ENCODE measurements around the gene USP49. TPM values are rescaled to one million over a fixed set of nuclear protein-coding genes. Genes with fewer than 3 reads are reported as not detected.
"Not testable (repeated sequence)": the region's sequence is repeated elsewhere in the genome, so short reads cannot be mapped to it uniquely, and the experiment has no call there.

Gene USP49
- total RNA-seq, 4 donors from 2014 or later = 2.1 to 8.6 (median 4.7) TPM

DNA sequence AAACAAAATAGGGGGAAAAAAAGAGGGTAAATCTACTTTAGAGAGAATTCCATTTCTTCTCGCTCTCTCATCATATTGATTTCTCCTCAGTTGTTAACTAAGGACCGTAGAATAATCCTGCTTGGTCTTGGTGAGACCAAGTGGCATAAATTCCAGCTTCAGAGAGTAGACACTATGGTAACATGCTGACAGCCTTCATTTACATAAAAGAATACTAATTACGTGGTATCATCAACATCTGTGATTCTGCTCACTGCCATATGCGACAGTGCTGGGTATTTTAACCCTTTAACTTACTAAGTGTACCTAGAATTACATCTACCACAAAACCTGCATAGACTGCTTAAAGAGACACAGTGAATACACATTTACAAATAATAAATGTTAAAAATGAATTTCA is 80.5 kb downstream of the USP49 start:
- Histone ChIP-seq H3K9me3 (no peaks in the 10 kb centered on the region), H3K36me3 (no peaks in the 10 kb centered on the region), H3K27me3 (no peaks in the 10 kb centered on the region), H3K4me1 (no peaks in the 10 kb centered on the region), H3K27ac (no peak overlapping the region), H3K4me3 (no peak overlapping the region)
- DNase-seq = no peak
- TF ChIP-seq, protein P1, sequence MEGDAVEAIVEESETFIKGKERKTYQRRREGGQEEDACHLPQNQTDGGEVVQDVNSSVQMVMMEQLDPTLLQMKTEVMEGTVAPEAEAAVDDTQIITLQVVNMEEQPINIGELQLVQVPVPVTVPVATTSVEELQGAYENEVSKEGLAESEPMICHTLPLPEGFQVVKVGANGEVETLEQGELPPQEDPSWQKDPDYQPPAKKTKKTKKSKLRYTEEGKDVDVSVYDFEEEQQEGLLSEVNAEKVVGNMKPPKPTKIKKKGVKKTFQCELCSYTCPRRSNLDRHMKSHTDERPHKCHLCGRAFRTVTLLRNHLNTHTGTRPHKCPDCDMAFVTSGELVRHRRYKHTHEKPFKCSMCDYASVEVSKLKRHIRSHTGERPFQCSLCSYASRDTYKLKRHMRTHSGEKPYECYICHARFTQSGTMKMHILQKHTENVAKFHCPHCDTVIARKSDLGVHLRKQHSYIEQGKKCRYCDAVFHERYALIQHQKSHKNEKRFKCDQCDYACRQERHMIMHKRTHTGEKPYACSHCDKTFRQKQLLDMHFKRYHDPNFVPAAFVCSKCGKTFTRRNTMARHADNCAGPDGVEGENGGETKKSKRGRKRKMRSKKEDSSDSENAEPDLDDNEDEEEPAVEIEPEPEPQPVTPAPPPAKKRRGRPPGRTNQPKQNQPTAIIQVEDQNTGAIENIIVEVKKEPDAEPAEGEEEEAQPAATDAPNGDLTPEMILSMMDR (IDR thresholded peaks at IDR 0.05) = no peak
- no peak for TF ChIP-seq POLR2A (IDR thresholded peaks at IDR 0.05)

DNA sequence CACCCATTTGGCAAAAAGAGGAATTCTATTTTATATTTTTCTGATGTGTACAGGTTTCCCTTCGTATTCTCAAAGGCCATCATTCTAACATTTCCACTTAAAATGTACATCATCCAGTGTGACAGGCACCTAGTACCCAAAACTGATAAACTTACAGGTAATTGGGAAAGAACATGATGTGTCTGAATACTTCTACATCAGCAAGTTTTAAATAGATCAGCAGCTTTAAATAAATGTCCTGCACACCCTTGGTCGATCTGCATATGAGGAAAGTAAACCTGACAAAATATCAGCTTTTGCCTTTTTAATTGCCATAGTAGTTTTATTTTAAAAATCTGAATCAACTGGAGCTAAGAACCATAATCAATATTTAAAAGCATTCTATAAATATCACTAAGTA is 81.2 kb downstream of the USP49 start:
- H3K27ac ChIP-seq = no peak overlapping the region
- no peaks in the 10 kb centered on the region for H3K9me3 ChIP-seq
- no peaks in the 10 kb centered on the region for H3K4me1 ChIP-seq
- no peak overlapping the region for H3K4me3 ChIP-seq
- no peaks in the 10 kb centered on the region for H3K36me3 ChIP-seq
- DNase-seq = no peak
- H3K27me3 ChIP-seq = no peaks in the 10 kb centered on the region
- TF ChIP-seq POLR2A (IDR thresholded peaks at IDR 0.05) = no peak
- TF ChIP-seq, protein P1 (IDR thresholded peaks at IDR 0.05) = no peak

DNA sequence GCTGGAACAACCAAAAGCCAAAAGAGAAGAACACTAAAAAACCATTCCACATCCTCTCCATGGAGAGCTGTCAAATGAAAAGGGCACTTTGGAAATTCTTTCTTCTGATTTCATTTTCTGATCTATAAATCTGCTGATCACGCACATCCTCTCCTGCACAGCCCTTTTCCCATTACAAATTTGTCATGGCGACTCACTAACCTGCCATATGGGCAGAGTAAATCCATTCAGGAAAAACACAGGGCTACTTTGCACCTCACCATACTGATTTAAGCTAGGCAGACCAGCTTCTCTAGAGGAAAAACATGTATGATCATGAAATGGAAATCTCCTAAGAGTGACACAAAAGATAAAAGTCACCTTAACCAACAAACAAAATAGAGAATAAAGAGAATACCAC is 81.7 kb downstream of the USP49 start:
- no peak for TF ChIP-seq POLR2A (IDR thresholded peaks at IDR 0.05)
- TF ChIP-seq, protein P1 (IDR thresholded peaks at IDR 0.05) = no peak
- no peaks in the 10 kb centered on the region for H3K4me1 ChIP-seq
- no peak overlapping the region for H3K4me3 ChIP-seq
- H3K9me3 ChIP-seq = no peaks in the 10 kb centered on the region
- no peaks in the 10 kb centered on the region for H3K27me3 ChIP-seq
- no peak overlapping the region for H3K27ac ChIP-seq
- DNase-seq = no peak
- H3K36me3 ChIP-seq = no peaks in the 10 kb centered on the region

DNA sequence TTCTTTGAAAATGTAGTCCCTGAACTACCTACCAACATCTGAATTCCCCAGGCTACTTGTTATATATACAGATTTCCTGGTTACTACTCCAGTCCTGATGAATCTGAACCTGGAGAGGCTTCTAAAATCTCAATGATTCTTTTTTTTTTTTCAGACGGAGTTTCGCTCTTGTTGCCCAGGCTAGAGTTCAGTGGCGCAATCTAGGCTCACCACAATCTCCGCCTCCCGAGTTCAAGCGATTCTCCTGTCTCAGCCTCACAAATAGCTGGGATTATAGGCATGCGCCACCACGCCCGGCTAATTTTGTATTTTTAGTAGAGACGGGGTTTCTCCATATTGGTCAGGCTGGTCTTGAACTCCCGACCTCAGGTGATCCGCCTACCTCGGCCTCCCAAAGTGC is 83.2 kb downstream of the USP49 start:
- not testable (repeated sequence) for H3K27me3 ChIP-seq, H3K27ac ChIP-seq, H3K9me3 ChIP-seq, H3K36me3 ChIP-seq, H3K4me3 ChIP-seq, DNase-seq, H3K4me1 ChIP-seq

DNA sequence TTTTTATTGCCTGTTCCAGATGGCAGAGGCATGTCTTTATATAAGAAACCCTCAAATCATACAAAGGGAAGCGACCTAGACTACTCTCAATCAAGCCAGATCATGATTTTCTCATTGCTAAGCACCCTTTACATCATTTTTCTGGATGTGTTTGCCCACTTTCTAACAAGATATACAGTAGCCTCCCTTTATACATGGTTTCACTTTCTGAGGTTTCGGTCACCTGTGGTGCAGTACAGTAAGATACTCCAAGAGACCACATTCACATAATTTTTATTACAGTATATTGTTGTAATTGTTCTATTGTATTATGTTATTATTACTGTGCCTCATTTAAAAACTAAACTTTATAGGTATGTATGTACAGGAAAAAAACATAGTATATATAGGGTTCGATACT is 84.1 kb downstream of the USP49 start:
- DNase-seq = no peak
- Histone ChIP-seq H3K27ac (no peak overlapping the region), H3K4me3 (no peak overlapping the region), H3K4me1 (no peaks in the 10 kb centered on the region), H3K36me3 (no peaks in the 10 kb centered on the region), H3K9me3 (no peaks in the 10 kb centered on the region), H3K27me3 (no peaks in the 10 kb centered on the region)
- no peak for TF ChIP-seq POLR2A (IDR thresholded peaks at IDR 0.05)
- TF ChIP-seq, protein P1 (IDR thresholded peaks at IDR 0.05) = no peak

DNA sequence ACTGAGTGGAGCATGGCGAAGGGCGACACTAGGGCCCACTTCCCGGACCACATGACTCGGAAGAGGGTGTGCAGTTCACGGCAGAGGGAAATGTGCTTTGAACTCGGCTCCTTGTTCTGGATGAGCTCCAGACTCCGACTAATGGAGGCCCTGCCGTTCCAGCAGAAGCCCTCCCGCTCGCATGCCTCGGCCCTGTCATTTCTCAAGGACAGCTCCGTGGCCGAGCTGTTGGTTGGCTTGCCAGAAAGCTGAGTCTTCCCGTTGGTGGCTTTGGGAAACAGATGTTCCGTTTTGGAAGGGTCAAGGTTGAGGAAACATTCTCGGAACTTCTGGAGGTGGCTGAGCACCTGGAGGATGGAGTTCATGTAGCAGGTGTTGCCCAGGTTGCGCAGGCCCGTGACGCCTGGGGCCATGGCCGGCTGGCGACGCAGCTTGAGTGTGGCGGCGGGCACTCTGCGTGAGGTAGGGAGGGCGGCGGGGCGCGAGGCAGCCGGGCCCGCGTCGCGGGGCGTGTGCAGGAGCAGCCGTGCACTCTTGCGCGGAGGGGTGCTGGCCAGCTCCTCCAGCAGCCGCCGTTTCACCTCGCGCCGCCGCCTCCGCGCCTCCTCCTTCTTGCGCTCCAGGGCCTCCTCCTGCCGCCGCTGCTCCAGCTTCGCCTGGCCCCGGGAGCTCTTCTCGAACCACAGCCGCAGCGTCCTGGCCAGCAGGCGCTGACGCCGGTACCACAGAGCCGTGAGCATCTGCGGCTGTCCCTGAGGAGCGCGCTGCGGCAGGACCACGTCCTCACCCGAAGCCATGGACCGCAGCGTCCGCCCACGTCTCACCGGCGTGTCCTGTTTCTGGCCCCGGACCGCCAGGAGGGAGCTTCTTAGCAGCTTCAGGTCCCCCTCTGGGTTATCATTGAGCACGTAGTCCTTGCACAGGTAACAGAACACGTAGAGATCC is 89.1 kb downstream of the USP49 start:
- no peak for DNase-seq
- no peak overlapping the region for H3K4me3 ChIP-seq
- H3K9me3 ChIP-seq = no peaks in the 10 kb centered on the region
- H3K4me1 ChIP-seq = no peaks in the 10 kb centered on the region
- no peaks in the 10 kb centered on the region for H3K36me3 ChIP-seq
- TF ChIP-seq POLR2A (IDR thresholded peaks at IDR 0.05) = no peak
- TF ChIP-seq, protein P1 (IDR thresholded peaks at IDR 0.05) = no peak
- H3K27ac ChIP-seq = no peak overlapping the region
- H3K27me3 ChIP-seq = no peaks in the 10 kb centered on the region
